Ishikawa (cell line): ENCODE results near the gene UST.

Experiments
- EGR1 ChIP-seq: IDR thresholded peaks from 2 replicates; pipeline ENCODE4 v1.6.1; 2012
- MAX ChIP-seq: IDR thresholded peaks from 2 replicates; pipeline ENCODE4 v1.6.1; 2012
- RAD21 ChIP-seq: IDR thresholded peaks from 2 replicates; pipeline ENCODE4 v1.6.1; 2012; ENCODE audit warnings: low read depth
- TAF1 ChIP-seq: IDR thresholded peaks from 2 replicates; pipeline ENCODE4 v1.6.1; 2012; ENCODE audit warnings: low read depth, mild to moderate bottlenecking
- TF ChIP-seq, protein P1 (sequence below): IDR thresholded peaks from 2 replicates; pipeline ENCODE4 v1.6.1; 2012

DNA sequence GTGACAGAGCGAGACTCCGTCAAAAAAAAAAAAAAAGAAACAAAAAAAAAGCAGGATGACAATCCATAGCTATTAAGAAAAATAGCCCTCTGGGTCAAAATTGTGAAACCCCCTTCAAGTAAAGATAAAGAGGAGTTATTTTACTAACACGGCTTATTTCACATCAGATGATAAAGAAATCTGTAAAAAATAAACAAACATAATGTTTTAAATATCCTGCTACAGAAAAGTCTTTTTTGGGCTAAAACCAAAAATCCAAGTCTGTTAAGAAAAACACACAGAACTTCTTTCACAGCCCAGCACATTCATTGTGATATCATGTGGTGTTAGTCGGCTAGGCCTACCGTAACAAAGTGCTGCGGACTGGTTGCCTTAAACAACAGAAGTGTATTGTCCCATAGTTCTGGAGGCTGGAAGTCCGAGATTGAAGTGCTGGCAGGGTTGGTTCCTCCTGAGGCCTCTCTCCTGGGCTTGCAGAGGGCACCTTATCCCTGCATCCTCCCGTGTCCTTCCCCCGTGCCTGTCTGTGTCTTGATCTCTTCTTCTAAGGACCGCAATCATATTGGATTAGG, 331.5 kb downstream of the UST start:
- no peak for TF ChIP-seq RAD21
- TF ChIP-seq, protein P1, sequence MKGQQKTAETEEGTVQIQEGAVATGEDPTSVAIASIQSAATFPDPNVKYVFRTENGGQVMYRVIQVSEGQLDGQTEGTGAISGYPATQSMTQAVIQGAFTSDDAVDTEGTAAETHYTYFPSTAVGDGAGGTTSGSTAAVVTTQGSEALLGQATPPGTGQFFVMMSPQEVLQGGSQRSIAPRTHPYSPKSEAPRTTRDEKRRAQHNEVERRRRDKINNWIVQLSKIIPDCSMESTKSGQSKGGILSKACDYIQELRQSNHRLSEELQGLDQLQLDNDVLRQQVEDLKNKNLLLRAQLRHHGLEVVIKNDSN, result no peak
- no peak for TF ChIP-seq TAF1
- no peak for TF ChIP-seq MAX
- no peak for TF ChIP-seq EGR1
